HepG2 (cell line): ENCODE results near the gene NSMCE1. TPM values are rescaled to one million over a fixed set of nuclear protein-coding genes. Genes with fewer than 3 reads are reported as not detected.

Source experiments
- ADNP ChIP-seq: sonication (generic); formaldehyde crosslinking; IDR thresholded peaks from 2 replicates; pipeline ENCODE4 v1.4.0; 2020; ENCODE audit warnings: missing genetic modification reagents
- CBX5 ChIP-seq: sonication (generic); formaldehyde crosslinking; IDR thresholded peaks from 2 replicates; pipeline ENCODE4 v1.4.0; 2020; ENCODE audit warnings: missing genetic modification reagents, borderline replicate concordance
- LCORL ChIP-seq, 2 experiments: fragments of 450-650 bp in 1 of 2; sonication (generic) in 1 of 2; formaldehyde crosslinking in 1 of 2; IDR thresholded peaks; 2 replicates each; pipeline versions ENCODE4 v1.5.0 to v1.6.1; 2017 to 2020; ENCODE audit warnings: antibody characterized with exemption in 1 of 2, missing genetic modification reagents in 1 of 2
- MAZ ChIP-seq, 2 experiments: sonication (generic) in 1 of 2; formaldehyde crosslinking in 1 of 2; IDR thresholded peaks; 2 replicates each; pipeline versions ENCODE4 v1.5.0 to v1.6.1; 2012 to 2020; ENCODE audit warnings: low read depth in 2 of 2, mild to moderate bottlenecking in 2 of 2, borderline replicate concordance in 1 of 2, improper control_type of control experiment in 1 of 2, low read length in 1 of 2, missing genetic modification reagents in 1 of 2, moderate library complexity in 1 of 2
- MED1 ChIP-seq: sonication (generic); formaldehyde crosslinking; IDR thresholded peaks from 2 replicates; pipeline ENCODE4 v1.4.0; 2020; ENCODE audit warnings: missing genetic modification reagents
- MXD4 ChIP-seq: IDR thresholded peaks from 2 replicates; pipeline ENCODE4 v1.6.1; 2016; ENCODE audit warnings: mild to moderate bottlenecking, missing biosample characterization, missing genetic modification reagents
- NR2F1 ChIP-seq, 2 experiments: fragments of 450-650 bp in 1 of 2; formaldehyde crosslinking in 1 of 2; IDR thresholded peaks; 2 replicates each; pipeline versions ENCODE4 v1.5.0 to v1.6.1; 2016 to 2020; ENCODE audit warnings: mild to moderate bottlenecking in 1 of 2, missing compliant biosample characterization in 1 of 2, missing genetic modification reagents in 1 of 2, moderate library complexity in 1 of 2
- POLR2A ChIP-seq, 2 experiments: IDR thresholded peaks; 2 replicates each; pipeline ENCODE4 v1.6.1; 2011; ENCODE audit warnings: low read depth in 2 of 2, low read length in 2 of 2, mild to moderate bottlenecking in 1 of 2, moderate library complexity in 1 of 2; ENCODE audit not compliant: insufficient read depth in 1 of 2
- PTBP1 ChIP-seq: fragments of 200-400 bp; formaldehyde crosslinking; IDR thresholded peaks from 2 replicates; pipeline ENCODE4 v1.6.1; 2018; ENCODE audit warnings: low read length, low read depth; ENCODE audit not compliant: poor library complexity, severe bottlenecking
- RCOR2 ChIP-seq: IDR thresholded peaks from 2 replicates; pipeline ENCODE4 v1.6.1; 2016; ENCODE audit warnings: missing biosample characterization, missing genetic modification reagents
- SKI ChIP-seq: fragments of 450-650 bp; IDR thresholded peaks from one replicate; pipeline ENCODE4 v1.6.1; 2018; ENCODE audit warnings: mild to moderate bottlenecking; ENCODE audit not compliant: partially characterized antibody
- SMARCC2 ChIP-seq: fragments of 450-650 bp; IDR thresholded peaks from 2 replicates; pipeline ENCODE4 v1.6.1; 2017; ENCODE audit warnings: antibody characterized with exemption, mild to moderate bottlenecking
- TEAD3 ChIP-seq: optimal IDR thresholded peaks from 2 replicates; pipeline ENCODE3; 2016; ENCODE audit warnings: borderline replicate concordance
- ZMAT3 ChIP-seq: sonication (generic); formaldehyde crosslinking; conservative IDR thresholded peaks from 2 replicates; pipeline ENCODE4 v1.7.0; 2021; ENCODE audit warnings: missing genetic modification reagents
- polyA plus RNA-seq, 8 experiments: library from polyadenylated mRNA; depleted of rRNA in 3 of 8; stranded (reverse) in 7 of 8; unstranded in 1 of 8; fragments of >200 nt; fragmentation: Illumina TruSeq in 4 of 8; extraction: Trizol in 4 of 8; gene quantifications; 2 replicates each; pipeline versions ENCODE4 v1.2.1 to v1.2.3, GENCODE V29; 2011 to 2016; ENCODE audit warnings: low read depth in 4 of 8, missing spikeins in 1 of 8, mixed read lengths in 1 of 8; ENCODE audit not compliant: insufficient read depth in 1 of 8
- total RNA-seq, 5 experiments: library from RNA; depleted of rRNA; stranded (reverse); fragments of >200 nt; fragmentation: Illumina TruSeq; extraction: Trizol; gene quantifications; 2 replicates each; pipeline ENCODE4 v1.2.3, GENCODE V29; 2016; ENCODE audit warnings: low read depth in 1 of 5
- TF ChIP-seq, protein P1 (sequence below): sonication (generic); formaldehyde crosslinking; IDR thresholded peaks from 2 replicates; pipeline ENCODE4 v1.4.0; 2020; ENCODE audit warnings: missing genetic modification reagents, borderline replicate concordance
- TF ChIP-seq, protein P2 (sequence below): sonication (generic); formaldehyde crosslinking; IDR thresholded peaks from 2 replicates; pipeline ENCODE4 v1.5.0; 2020; ENCODE audit warnings: mild to moderate bottlenecking, missing genetic modification reagents
- TF ChIP-seq, protein P3 (sequence below): sonication (generic); formaldehyde crosslinking; IDR thresholded peaks from 2 replicates; pipeline ENCODE4 v1.4.0; 2020; ENCODE audit warnings: mild to moderate bottlenecking, low read depth, missing genetic modification reagents
- TF ChIP-seq, protein P4 (sequence below): conservative IDR thresholded peaks from 2 replicates; pipeline ENCODE4 v1.6.1; 2018; ENCODE audit warnings: missing genetic modification reagents

NSMCE1 gene
- total and polyA plus RNA-seq, 2 of the 13 experiments (the other 11 are each of a cell fraction or from before 2014, with no cell fraction given): 42.7 to 52.9 TPM

DNA sequence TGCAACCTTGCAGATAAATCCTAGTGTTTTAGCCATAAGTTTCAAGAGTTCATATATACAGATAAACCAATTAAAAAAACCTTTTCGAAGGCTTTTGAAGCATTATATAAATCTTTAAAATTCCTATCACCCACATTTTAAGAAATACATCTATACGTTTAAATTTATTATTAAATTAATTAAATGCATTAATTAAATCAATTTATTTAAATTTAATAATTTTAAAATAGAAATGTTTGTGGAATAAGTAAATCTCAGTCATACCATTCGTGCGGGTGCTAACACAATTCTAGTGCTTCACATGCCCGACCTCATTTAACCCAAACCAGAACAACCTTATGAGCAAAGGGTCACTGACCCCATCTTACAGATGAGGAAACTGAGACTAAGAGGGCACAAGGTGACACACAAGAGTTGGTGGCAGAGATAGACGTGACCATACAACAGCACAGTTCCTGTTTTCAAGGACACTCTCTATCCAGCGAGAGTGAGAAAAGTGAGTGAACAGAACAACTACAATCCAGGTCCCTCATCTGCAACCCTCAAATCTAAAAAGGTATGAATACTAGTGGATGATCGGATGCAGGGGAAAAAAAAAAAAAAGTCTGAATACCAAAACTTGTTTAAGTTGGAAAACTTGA lies 1.4 kb downstream of the NSMCE1 start (continued):
- no peak for TF ChIP-seq CBX5 (CRISPR knock-in tag)
- no peak for TF ChIP-seq PTBP1
- no peak for TF ChIP-seq MXD4 (CRISPR knock-in tag)
- TF ChIP-seq, protein P1, sequence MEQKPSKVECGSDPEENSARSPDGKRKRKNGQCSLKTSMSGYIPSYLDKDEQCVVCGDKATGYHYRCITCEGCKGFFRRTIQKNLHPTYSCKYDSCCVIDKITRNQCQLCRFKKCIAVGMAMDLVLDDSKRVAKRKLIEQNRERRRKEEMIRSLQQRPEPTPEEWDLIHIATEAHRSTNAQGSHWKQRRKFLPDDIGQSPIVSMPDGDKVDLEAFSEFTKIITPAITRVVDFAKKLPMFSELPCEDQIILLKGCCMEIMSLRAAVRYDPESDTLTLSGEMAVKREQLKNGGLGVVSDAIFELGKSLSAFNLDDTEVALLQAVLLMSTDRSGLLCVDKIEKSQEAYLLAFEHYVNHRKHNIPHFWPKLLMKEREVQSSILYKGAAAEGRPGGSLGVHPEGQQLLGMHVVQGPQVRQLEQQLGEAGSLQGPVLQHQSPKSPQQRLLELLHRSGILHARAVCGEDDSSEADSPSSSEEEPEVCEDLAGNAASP: peak; percentile 58; the same call in 1 of the 2 replicates
- no peak for TF ChIP-seq LCORL (IDR thresholded peaks at IDR 0.05)
- 0 out of 2 replicates have a peak, but pooled peaks have one; percentile 25 for TF ChIP-seq LCORL (CRISPR knock-in tag; IDR thresholded peaks at IDR 0.05)
- peak; percentile 42 to 45; a peak in 2 of 4 replicates for TF ChIP-seq NR2F1 (CRISPR knock-in tag; IDR thresholded peaks at IDR 0.05)
- TF ChIP-seq ZMAT3: no peak
- no peak for TF ChIP-seq MAZ (IDR thresholded peaks at IDR 0.05; ENCODE audit: borderline replicate concordance, low read depth, low read length)
- TF ChIP-seq MAZ (CRISPR knock-in tag; IDR thresholded peaks at IDR 0.05; ENCODE audit: low read depth): no peak
- peak in 1 of 2 experiments; percentile 48; a peak in 1 of 4 replicates for TF ChIP-seq POLR2A (IDR thresholded peaks at IDR 0.05; ENCODE audit: insufficient read depth in 1 of 2, low read depth in 2 of 2, low read length in 2 of 2)
- peak; percentile 88; the same call in 1 of the 2 replicates for TF ChIP-seq RCOR2 (CRISPR knock-in tag)
- TF ChIP-seq SKI: no peak
- TF ChIP-seq SMARCC2: no peak
- TF ChIP-seq MED1 (CRISPR knock-in tag): no peak
- TF ChIP-seq ADNP (CRISPR knock-in tag): peak; percentile 95
- TF ChIP-seq TEAD3 (CRISPR knock-in tag): peak; percentile 8
- TF ChIP-seq, protein P2, sequence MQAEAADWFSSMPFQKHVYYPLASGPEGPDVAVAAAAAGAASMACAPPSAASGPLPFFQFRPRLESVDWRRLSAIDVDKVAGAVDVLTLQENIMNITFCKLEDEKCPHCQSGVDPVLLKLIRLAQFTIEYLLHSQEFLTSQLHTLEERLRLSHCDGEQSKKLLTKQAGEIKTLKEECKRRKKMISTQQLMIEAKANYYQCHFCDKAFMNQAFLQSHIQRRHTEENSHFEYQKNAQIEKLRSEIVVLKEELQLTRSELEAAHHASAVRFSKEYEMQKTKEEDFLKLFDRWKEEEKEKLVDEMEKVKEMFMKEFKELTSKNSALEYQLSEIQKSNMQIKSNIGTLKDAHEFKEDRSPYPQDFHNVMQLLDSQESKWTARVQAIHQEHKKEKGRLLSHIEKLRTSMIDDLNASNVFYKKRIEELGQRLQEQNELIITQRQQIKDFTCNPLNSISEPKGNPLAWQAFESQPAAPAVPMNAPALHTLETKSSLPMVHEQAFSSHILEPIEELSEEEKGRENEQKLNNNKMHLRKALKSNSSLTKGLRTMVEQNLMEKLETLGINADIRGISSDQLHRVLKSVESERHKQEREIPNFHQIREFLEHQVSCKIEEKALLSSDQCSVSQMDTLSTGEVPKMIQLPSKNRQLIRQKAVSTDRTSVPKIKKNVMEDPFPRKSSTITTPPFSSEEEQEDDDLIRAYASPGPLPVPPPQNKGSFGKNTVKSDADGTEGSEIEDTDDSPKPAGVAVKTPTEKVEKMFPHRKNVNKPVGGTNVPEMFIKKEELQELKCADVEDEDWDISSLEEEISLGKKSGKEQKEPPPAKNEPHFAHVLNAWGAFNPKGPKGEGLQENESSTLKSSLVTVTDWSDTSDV (CRISPR knock-in tag): no peak
- TF ChIP-seq, protein P3, sequence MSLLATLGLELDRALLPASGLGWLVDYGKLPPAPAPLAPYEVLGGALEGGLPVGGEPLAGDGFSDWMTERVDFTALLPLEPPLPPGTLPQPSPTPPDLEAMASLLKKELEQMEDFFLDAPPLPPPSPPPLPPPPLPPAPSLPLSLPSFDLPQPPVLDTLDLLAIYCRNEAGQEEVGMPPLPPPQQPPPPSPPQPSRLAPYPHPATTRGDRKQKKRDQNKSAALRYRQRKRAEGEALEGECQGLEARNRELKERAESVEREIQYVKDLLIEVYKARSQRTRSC (CRISPR knock-in tag): no peak
- TF ChIP-seq, protein P4, sequence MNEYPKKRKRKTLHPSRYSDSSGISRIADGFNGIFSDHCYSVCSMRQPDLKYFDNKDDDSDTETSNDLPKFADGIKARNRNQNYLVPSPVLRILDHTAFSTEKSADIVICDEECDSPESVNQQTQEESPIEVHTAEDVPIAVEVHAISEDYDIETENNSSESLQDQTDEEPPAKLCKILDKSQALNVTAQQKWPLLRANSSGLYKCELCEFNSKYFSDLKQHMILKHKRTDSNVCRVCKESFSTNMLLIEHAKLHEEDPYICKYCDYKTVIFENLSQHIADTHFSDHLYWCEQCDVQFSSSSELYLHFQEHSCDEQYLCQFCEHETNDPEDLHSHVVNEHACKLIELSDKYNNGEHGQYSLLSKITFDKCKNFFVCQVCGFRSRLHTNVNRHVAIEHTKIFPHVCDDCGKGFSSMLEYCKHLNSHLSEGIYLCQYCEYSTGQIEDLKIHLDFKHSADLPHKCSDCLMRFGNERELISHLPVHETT (CRISPR knock-in tag): no peak
